ENCODE data around the gene LHX6.

LHX6 gene

GRCh38 chr9:122234022-122234748 is 5.4 kb upstream of the LHX6 start:
- no peak for DNase-seq

- DNase-seq, result no peak
Observed at GRCh38 chr9:122232796-122233306, 4.1 kb upstream of the LHX6 start.

- DNase-seq, result no peak
Observed at GRCh38 chr9:122229485-122229837, 704 bp upstream of the LHX6 start.

GRCh38 chr9:122228191-122228567 is 578 bp downstream of the LHX6 start:
- no peak for DNase-seq

GRCh38 chr9:122227575-122227900 is 1.2 kb downstream of the LHX6 start:
- DNase-seq, result no peak

- DNase-seq, result no peak
Observed at GRCh38 chr9:122226758-122227574, 1.8 kb downstream of the LHX6 start.

GRCh38 chr9:122226142-122226757 is 2.5 kb downstream of the LHX6 start:
- DNase-seq, result no peak

- DNase-seq, result no peak
Observed at GRCh38 chr9:122225312-122226141, 3.2 kb downstream of the LHX6 start.

- no peak for DNase-seq
Observed at GRCh38 chr9:122223435-122223834, 5.3 kb downstream of the LHX6 start.

GRCh38 chr9:122222791-122223190 is 6.0 kb downstream of the LHX6 start:
- DNase-seq, result peak; percentile 40

- no peak for DNase-seq
Observed at GRCh38 chr9:122221183-122221811, 7.5 kb downstream of the LHX6 start.

GRCh38 chr9:122220673-122221182 is 8.0 kb downstream of the LHX6 start:
- DNase-seq, result no peak

GRCh38 chr9:122219856-122220672 is 8.7 kb downstream of the LHX6 start:
- DNase-seq, result no peak

GRCh38 chr9:122218935-122219855 is 9.6 kb downstream of the LHX6 start:
- DNase-seq, result no peak

GRCh38 chr9:122218071-122218934 is 10.5 kb downstream of the LHX6 start:
- DNase-seq, result no peak

- DNase-seq, result no peak
Observed at GRCh38 chr9:122217640-122218039, 11.1 kb downstream of the LHX6 start.

- DNase-seq, result no peak
Observed at GRCh38 chr9:122216798-122217418, 11.8 kb downstream of the LHX6 start.

- no peak for DNase-seq
Observed at GRCh38 chr9:122216138-122216797, 12.5 kb downstream of the LHX6 start.

All from suppressor macrophage treated with lipopolysaccharide for 4 hours (primary cell).